CD4-positive, alpha-beta T cell treated with Interleukin-12 subunit alpha and Interleukin-12 subunit beta, for 1 hour (primary cell): ENCODE data around the gene GALNS.
"Not testable (repeated sequence)": the region's sequence is repeated elsewhere in the genome, so short reads cannot be mapped to it uniquely, and the experiment has no call there.

Experiments
- DNase-seq: peaks from one replicate; pipeline ENCODE4 v3.0.0-alpha.2; 2020

GALNS gene, protein sequence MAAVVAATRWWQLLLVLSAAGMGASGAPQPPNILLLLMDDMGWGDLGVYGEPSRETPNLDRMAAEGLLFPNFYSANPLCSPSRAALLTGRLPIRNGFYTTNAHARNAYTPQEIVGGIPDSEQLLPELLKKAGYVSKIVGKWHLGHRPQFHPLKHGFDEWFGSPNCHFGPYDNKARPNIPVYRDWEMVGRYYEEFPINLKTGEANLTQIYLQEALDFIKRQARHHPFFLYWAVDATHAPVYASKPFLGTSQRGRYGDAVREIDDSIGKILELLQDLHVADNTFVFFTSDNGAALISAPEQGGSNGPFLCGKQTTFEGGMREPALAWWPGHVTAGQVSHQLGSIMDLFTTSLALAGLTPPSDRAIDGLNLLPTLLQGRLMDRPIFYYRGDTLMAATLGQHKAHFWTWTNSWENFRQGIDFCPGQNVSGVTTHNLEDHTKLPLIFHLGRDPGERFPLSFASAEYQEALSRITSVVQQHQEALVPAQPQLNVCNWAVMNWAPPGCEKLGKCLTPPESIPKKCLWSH

DNA sequence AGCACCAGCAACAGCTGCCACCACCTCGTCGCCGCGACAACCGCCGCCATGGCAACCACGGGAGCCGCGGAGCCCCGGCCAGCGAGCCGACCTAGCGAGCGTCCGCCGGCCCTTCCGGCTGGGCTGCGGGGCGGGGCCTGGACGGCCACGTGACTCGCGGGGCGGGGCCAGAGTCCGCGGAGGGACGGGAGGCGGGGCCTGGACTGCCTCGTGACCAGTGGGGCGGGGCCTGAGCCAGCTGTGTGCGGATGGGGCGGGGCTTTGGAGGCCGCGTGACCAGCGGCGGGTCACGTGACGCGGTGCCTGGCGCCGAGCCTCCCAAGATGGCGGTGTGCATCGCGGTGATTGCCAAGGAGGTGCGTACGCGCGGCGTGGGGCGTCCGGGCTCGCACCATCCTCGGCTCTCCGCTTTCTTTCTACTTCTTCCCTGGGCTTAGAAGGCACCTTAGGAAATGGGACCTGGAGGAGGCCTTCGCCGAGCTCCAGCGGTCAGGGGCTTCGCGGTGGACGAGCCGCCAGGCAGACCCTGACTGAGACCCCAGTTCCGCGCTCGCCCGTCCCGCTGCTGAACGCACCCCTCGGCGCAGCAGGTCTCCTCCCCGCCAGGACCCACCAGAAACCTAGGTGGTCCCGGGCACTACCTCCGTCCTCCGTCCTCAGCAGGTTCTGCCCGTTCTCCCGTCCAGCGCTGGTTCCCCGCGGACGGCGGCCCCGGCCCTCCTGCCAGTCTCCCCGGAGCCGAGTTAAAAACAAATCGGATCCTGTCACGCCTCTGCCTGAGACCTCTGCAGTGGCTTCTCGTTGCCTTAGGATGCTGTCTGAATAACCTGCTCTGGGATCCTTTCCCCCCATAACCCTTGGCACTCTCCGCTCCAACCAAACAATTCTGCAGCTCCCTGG is at the start of gene GALNS, which contains the start of gene TRAPPC2L:
TSS of gene GALNS (minus strand) at position 120 of the 900 bp plus-strand sequence. CDS start at position 50, 70 bp downstream.
TSS of gene TRAPPC2L (plus strand) at position 300 of the 900 bp plus-strand sequence. CDS start at position 324, 24 bp downstream.
- DNase-seq = peak; percentile 98

DNA sequence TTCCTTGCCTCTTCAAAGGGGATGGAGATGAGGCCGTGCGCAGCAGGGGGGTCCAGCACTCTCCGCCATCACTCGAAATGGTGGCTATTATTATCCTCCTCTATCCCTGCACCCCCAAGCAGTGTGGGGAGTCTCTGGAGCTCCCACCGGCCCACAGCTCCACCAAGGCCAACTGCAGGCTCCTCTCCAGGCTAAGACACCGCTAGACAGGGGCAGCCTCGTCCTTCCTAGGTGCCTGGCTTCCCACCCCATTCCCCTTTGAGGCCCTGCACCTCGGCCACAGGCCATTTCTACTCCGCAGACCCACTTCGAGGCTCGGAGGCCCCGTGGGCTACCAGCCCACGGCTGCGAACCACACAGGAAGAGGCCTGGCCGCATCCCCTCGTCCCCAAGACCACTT is 49.3 kb upstream of the GALNS start:
- no peak for DNase-seq

DNA sequence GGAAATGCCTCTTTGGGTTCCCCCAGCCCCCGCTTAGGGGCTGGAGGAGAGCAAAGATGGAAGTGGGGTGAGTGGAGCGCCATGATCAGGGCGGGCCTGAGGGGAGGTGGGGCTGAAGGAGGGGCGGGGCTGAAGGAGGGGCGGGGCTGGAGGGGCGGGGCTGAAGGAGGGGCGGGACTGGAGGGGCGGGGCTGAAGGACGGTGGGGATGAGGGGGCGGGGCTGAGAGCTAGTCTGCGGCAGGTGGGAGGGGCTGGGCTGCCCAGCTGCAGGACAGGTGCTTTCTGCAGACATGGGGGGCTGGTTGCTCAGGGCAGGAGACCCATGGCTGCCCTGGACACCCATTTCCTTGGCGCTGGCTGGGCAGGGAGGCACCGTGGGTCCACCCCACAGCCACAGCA is 48.8 kb upstream of the GALNS start:
- DNase-seq = peak; percentile 2

DNA sequence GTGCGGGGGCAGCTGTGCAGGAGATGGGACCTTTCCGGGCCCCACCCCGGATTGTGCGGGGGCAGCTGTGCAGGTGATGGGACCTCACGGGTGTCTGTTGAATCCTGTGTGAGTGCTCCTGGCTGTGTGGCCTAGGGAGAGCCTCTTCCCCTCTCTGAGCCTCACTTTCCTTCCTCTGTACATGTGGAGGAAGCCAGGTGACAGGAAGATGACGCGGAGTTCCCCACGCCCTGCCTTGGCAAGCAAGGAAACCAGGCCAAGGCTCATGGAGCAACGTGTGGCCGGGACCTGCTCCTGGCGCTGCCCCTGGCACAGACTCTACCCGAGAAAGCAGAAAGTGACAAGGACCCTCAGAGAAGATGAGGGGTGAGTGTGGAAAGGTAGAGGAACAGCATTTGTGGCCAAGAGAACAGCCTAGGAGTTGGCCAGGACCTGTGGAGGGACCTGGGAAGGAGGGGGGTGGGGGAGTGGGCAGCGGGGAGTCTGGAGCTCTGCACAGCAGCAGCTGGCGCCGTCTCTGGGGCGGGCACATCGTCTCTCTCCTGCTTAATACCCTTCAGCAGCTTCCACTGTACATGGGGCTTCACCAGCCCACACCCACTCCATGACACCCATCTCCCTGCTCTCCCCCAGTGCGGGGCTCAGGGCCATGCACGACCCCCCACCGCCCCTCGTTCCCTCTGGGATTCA is 48.1 kb upstream of the GALNS start:
- no peak for DNase-seq

DNA sequence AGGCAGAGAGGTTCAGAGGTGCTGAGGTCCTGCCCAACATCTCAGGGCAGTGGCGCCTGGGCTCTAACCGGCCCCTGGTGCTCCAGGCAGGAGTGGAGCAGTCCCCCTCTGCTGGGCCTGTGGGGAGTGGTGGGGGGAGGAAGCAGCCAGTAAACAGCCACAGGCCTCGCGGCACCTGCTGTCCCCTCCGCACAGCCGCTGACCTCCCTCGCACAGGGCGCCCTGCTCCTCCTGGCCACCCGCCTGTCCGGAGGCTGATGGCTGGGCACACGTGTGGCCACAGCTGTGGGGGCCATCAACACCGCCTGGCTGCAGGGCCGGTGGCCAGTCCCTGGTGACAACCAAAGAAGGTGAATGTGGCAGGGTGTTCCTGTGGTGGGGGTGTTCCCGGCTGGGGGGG is 46.5 kb upstream of the GALNS start:
- DNase-seq = no peak

GRCh38 chr16:88902744-88903143 is 46.0 kb upstream of the GALNS start:
- no peak for DNase-seq

GRCh38 chr16:88901718-88902337 is 45.1 kb upstream of the GALNS start:
- no peak for DNase-seq

DNA sequence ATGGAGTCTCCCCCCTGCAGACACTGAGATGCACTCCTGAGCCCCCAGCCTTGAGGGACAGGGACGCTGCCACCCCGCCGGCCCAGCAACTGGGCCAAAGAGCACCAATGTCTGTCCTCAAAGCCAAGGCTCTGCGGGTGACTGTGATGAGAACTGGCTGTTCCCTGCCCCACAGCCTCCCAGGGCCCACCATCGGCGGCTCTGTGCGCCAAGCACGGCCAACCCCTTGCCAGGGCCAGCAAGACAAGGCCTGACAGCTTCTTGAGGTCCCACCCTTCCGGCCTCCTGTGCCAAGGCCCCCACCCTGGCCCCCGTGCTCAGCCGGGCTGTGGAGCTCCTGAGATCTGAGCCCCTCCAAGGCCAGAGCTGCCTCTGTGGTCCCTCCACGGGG is 43.9 kb upstream of the GALNS start:
- DNase-seq = no peak

DNA sequence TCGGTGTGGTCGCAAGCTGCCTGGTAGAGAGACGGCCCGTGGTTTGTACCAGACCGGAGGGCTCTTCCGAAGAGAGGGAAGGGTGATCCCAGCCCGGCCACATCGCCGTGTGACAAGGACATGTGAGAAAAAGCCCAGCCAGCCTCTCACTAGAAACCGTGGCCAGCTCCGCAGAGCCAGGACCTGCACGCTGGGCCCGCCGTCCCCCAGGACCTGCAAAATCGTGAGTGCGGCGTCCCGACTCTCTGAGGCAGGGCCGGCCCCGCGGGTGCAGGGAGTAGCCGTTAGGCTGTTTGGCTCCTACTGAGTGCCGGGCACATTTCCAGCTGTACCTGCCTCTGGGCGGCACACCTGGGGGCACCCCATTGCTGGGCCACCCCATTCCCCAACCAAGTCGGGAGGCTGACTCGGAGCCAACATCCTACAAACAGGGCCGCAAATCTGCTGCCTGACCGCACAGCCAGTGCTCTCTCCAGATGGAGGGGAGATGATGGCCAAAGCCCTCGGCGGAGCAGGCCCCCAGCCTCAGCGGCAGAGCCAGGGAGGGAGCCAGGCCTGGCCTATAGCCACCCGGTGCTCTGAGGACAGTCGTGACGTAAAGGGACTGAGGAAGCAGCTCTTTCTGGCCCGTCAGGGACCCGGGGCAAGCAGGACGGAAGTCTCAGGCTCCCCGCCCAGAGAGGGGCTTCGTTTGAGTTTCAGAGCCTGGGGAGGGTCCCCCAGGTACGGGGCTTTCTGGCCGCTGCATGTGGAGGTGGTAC is 43.3 kb upstream of the GALNS start:
- no peak for DNase-seq

DNA sequence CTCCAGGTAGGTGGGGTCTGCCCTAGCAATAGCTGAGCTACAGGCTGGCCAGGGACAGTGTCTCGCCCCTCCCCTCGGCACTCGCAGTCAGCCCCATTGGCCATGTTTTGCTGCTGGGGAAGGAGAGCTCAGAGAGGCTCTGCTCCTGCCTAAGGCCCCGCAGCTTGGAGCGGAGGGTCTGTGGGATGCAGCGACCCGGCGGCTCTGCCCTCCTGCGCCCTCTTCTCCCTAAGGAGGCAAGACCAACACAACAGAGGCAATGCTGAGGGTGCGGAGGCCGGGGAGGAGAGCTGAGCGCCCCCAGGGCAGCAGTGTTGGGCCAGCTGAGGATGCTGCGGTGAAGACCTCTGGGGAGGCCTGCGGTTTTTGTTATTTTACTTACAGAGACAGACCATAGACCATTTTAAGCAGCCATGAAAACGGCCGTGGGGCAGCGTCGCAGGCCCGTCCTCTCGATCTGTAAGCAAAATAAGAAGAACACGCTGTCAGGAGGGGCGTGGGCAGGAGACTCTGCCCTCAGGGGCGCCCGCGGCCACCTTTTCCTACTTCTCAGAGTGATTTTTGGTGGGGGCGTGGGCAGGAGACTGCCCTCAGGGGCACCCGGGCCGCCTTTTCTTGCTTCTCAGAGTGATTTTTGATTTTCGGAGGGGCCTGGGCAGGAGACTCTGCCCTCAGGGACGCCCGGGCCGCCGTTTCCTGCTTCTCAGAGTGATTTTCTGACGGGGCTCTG is 41.1 kb upstream of the GALNS start:
- no peak for DNase-seq

GRCh38 chr16:88896238-88897070 is 39.7 kb upstream of the GALNS start:
- DNase-seq = no peak

- no peak for DNase-seq
These were observed 38.6 kb upstream of the GALNS start for GRCh38 chr16:88895335-88895734.

GRCh38 chr16:88894681-88895300 is 38.0 kb upstream of the GALNS start:
- no peak for DNase-seq

GRCh38 chr16:88894266-88894665 is 37.5 kb upstream of the GALNS start:
- DNase-seq = not testable (repeated sequence)

GRCh38 chr16:88893127-88893968 is 36.6 kb upstream of the GALNS start:
- no peak for DNase-seq

DNA sequence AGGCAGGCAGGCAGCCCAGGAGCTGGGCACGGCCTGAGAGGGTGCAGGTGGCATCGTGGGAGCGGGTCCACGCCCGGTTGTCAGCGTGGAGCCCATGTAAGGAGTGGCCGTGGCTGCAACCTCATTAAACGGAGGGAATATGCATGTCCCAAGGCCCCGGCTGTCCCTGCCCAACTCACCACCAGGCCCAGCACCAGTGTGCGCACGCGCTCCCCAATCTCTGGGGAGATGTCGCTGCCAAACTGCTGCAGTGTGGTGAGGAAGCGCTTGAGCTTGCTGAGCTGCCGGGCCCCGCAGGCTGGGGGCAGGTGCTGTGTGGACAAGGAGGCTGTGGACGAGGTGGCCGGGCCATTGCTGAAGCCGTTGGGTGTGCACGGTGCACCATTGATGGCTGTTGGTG is 35.3 kb upstream of the GALNS start:
- DNase-seq = no peak

DNA sequence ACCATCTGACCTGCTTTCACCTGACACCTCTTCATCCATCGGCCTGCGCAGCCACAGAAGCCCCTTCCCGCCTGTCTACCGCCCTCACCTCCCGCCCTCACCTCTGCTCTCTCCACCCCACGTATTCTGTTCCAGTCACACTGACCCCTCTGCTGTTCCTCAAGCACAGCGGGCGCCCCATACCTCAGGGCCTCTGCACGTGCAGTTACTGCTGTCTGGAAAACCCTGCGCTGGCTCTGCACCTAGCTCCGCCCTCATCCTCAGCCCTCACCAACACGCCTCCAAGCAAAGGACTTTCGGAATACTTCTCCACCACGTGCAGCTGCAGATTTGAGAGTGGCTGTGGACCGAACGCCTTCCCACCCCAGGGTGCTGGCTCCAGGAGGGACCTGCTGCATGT is 34.3 kb upstream of the GALNS start:
- DNase-seq = no peak

DNA sequence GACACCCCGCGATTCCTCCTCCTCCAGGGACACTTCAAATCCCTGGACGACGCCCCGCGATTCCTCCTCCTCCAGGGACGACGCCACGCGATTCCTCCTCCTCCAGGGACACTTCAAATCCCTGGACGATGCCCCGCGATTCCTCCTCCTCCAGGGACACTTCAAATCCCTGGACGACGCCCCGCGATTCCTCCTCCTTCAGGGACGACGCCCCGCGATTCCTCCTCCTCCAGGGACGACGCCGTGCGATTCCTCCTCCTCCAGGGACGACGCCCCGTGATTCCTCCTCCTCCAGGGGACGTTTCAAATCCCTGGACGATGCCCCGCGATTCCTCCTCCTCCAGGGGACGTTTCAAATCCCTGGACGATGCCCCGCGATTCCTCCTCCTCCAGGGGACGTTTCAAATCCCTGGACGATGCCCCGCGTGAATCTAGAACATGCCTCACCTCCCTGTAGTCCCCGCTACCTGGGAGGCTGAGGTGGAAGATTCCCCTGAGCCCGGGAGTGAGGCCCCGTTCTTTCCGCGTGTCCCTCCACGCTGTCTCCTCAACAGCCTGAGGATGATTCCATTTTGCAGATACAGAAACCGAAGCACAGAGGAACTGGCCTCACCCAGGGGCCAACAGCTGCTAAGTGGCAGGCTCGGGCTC is 33.1 kb upstream of the GALNS start:
- DNase-seq = not testable (repeated sequence)
